A549 (cell line): Measurements from ENCODE around the gene ANKRD11. TPM values are rescaled to one million over a fixed set of nuclear protein-coding genes. Genes with fewer than 3 reads are reported as not detected.

Source experiments
- ATAC-seq, 2 experiments: fragments of 200-7000 bp in 1 of 2; fragments of >200 bp in 1 of 2; cut with Nextera tagmentation in 1 of 2; cut with Tn5 transposase in 1 of 2; 3 replicates each; pipeline versions ENCODE4 v1.8.0 to v1.9.1; 2018 to 2020; ENCODE audit warnings: mild to moderate bottlenecking in 1 of 2, moderate library complexity in 1 of 2
- CTCF ChIA-PET: fragments of 300-600 bp; sonication (Branson Sonifier 250); formaldehyde crosslinking; extraction: SDS; loops from one replicate; lab custom pipeline; 2021; ENCODE audit warnings: antibody characterized with exemption, inconsistent platforms; lab: Yijun Ruan, JAX
- POLR2A ChIA-PET: fragments of 350-600 bp; formaldehyde crosslinking; extraction: SDS; loops from one replicate; lab custom pipeline; 2021; ENCODE audit warnings: antibody characterized with exemption, inconsistent platforms; lab: Yijun Ruan, JAX
- DNase-seq, 2 experiments: peaks; one replicate each; pipeline versions ENCODE4 v3.0.0 to v3.0.0-alpha.2; 2011 to 2016; ENCODE audit warnings: low read depth in 1 of 2, low spot score in 1 of 2
- FAIRE-seq: peaks from 2 replicates; lab custom pipeline; 2011; peaks lifted over from hg19 to GRCh38; lab: Jason Lieb, UNC
- H3K27ac ChIP-seq, 2 experiments: fragments of >200 bp; sonication (Bioruptor Twin); formaldehyde crosslinking; 3 replicates each; pipeline ENCODE4 v1.5.1; 2016 to 2017
- H3K4me1 ChIP-seq: fragments of >200 bp; sonication (Bioruptor Twin); formaldehyde crosslinking; 3 replicates; pipeline ENCODE4 v1.6.1; 2016
- H3K4me2 ChIP-seq: fragments of >200 bp; sonication (Bioruptor Twin); formaldehyde crosslinking; 3 replicates; pipeline ENCODE4 v1.6.1; 2016
- H3K4me3 ChIP-seq: fragments of >200 bp; sonication (Bioruptor Twin); formaldehyde crosslinking; 3 replicates; pipeline ENCODE4 v1.5.1; 2016
- H3K9me3 ChIP-seq: fragments of >200 bp; sonication (Bioruptor Twin); formaldehyde crosslinking; 3 replicates; pipeline ENCODE4 v1.6.1; 2016
- BHLHE40 ChIP-seq: IDR thresholded peaks from 2 replicates; pipeline ENCODE4 v1.6.1; 2012; ENCODE audit warnings: low read depth, low read length, inconsistent platforms
- CEBPB ChIP-seq, 2 experiments: fragments of >200 bp in 1 of 2; sonication (Bioruptor Twin) in 1 of 2; formaldehyde crosslinking in 1 of 2; IDR thresholded peaks; 2 replicates each; pipeline ENCODE4 v1.6.1; 2012 to 2016
- CHD2 ChIP-seq: fragments of 150-350 bp; IDR thresholded peaks from 2 replicates; pipeline ENCODE4 v1.6.1; 2014; ENCODE audit warnings: low read length; ENCODE audit not compliant: partially characterized antibody
- EP300 ChIP-seq, 2 experiments: fragments of >200 bp; sonication (Bioruptor Twin); formaldehyde crosslinking; IDR thresholded peaks; 2 replicates in 1 of 2; 3 replicates in 1 of 2; pipeline ENCODE4 v1.6.1; 2016 to 2017
- GATA3 ChIP-seq: IDR thresholded peaks from 2 replicates; pipeline ENCODE4 v1.6.1; 2012; ENCODE audit warnings: borderline replicate concordance
- HOXA7 ChIP-seq: fragments of 250-450 bp; sonication (Bioruptor Pico); IDR thresholded peaks from 2 replicates; pipeline ENCODE4 v1.5.0; 2020; ENCODE audit warnings: mild to moderate bottlenecking, moderate library complexity
- HOXB5 ChIP-seq: fragments of 250-450 bp; sonication (Bioruptor Pico); IDR thresholded peaks from 2 replicates; pipeline ENCODE4 v1.5.0; 2020; ENCODE audit warnings: mild to moderate bottlenecking, moderate library complexity
- JUNB ChIP-seq: fragments of >200 bp; sonication (Bioruptor Twin); formaldehyde crosslinking; IDR thresholded peaks from 2 replicates; pipeline ENCODE4 v1.6.1; 2016
- KDM1A ChIP-seq: fragments of 200-600 bp; sonication (generic); IDR thresholded peaks from 2 replicates; pipeline ENCODE4 v1.6.1; 2016; ENCODE audit warnings: low read depth, mild to moderate bottlenecking
- KDM5A ChIP-seq: fragments of 200-600 bp; sonication (generic); IDR thresholded peaks from 2 replicates; pipeline ENCODE4 v1.6.1; 2016; ENCODE audit warnings: antibody characterized with exemption, mild to moderate bottlenecking
- MYC ChIP-seq: IDR thresholded peaks from 2 replicates; pipeline ENCODE4 v1.6.1; 2012; ENCODE audit warnings: mild to moderate bottlenecking, inconsistent platforms, low read length, improper control_type of control experiment, borderline replicate concordance
- NFE2L2 ChIP-seq: fragments of 150-350 bp; conservative IDR thresholded peaks from 2 replicates; pipeline ENCODE4 v1.6.1; 2014; ENCODE audit warnings: low read length
- NR3C1 ChIP-seq: fragments of >200 bp; sonication (Bioruptor Twin); formaldehyde crosslinking; IDR thresholded peaks from 3 replicates; pipeline ENCODE4 v1.6.1; 2017
- RCOR1 ChIP-seq: fragments of 150-350 bp; IDR thresholded peaks from 2 replicates; pipeline ENCODE4 v1.6.1; 2014; ENCODE audit warnings: antibody characterized with exemption, low read length, low read depth
- RNF2 ChIP-seq: fragments of 200-600 bp; sonication (generic); IDR thresholded peaks from 2 replicates; pipeline ENCODE4 v1.6.1; 2016; ENCODE audit warnings: low read depth, mild to moderate bottlenecking, antibody characterized with exemption, moderate library complexity, borderline replicate concordance
- SREBF2 ChIP-seq: fragments of 450-650 bp; IDR thresholded peaks from 2 replicates; pipeline ENCODE4 v1.6.1; 2014; ENCODE audit warnings: mild to moderate bottlenecking, moderate library complexity
- TP53 ChIP-seq: fragments of 250-450 bp; sonication (Bioruptor Pico); IDR thresholded peaks from 2 replicates; pipeline ENCODE4 v1.5.0; 2021; ENCODE audit warnings: mild to moderate bottlenecking, moderate library complexity
- ZC3H11A ChIP-seq: fragments of 450-650 bp; IDR thresholded peaks from 2 replicates; pipeline ENCODE4 v1.6.1; 2014; ENCODE audit warnings: antibody characterized with exemption, mild to moderate bottlenecking
- ZFP36 ChIP-seq: fragments of 450-650 bp; IDR thresholded peaks from 2 replicates; pipeline ENCODE4 v1.6.1; 2014; ENCODE audit warnings: borderline replicate concordance; ENCODE audit not compliant: partially characterized antibody
- ZNF302 ChIP-seq: fragments of 250-450 bp; sonication (Bioruptor Pico); IDR thresholded peaks from 2 replicates; pipeline ENCODE4 v1.9.0; 2021; ENCODE audit warnings: inconsistent platforms, mild to moderate bottlenecking, moderate library complexity
- ZSCAN20 ChIP-seq: fragments of 250-450 bp; sonication (Bioruptor Pico); IDR thresholded peaks from 2 replicates; pipeline ENCODE4 v1.8.0; 2022; ENCODE audit warnings: mild to moderate bottlenecking, moderate library complexity
- WGBS: methylation state at CpG from one replicate; pipeline ENCODE4 v1.1.6; 2017; ENCODE audit errors: missing lambda C conversion rate; 5-methylcytosine and 5-hydroxymethylcytosine counted together
- polyA plus RNA-seq, 4 experiments: library from polyadenylated mRNA; depleted of rRNA in 3 of 4; stranded (reverse); fragments of >200 nt; fragmentation: RNase III in 1 of 4; extraction: RNeasy Plus Mini Kit Qiagen cat#74134 plus additional on column Dnase treatment in 1 of 4; gene quantifications; 2 replicates in 3 of 4; 3 replicates in 1 of 4; pipeline ENCODE4 v1.2.3, GENCODE V29; 2011 to 2017
- TF ChIP-seq, protein P1 (sequence below): IDR thresholded peaks from 2 replicates; pipeline ENCODE4 v1.6.1; 2012
- TF ChIP-seq, protein P2 (sequence below): fragments of 250-450 bp; sonication (Bioruptor Pico); IDR thresholded peaks from 2 replicates; pipeline ENCODE4 v1.5.0; 2020; ENCODE audit warnings: low read depth, mild to moderate bottlenecking, moderate library complexity
- TF ChIP-seq, protein P3 (sequence below): fragments of 150-350 bp; IDR thresholded peaks from 2 replicates; pipeline ENCODE4 v1.6.1; 2014; ENCODE audit warnings: low read depth, mild to moderate bottlenecking, low read length
- TF ChIP-seq, protein P4 (sequence below): IDR thresholded peaks from 2 replicates; pipeline ENCODE4 v1.6.1; 2012
- TF ChIP-seq, protein P5 (sequence below): IDR thresholded peaks from 2 replicates; pipeline ENCODE4 v1.6.1; 2012; ENCODE audit warnings: low read depth, borderline replicate concordance

Gene ANKRD11
- polyA plus RNA-seq, 2 of the 4 experiments (the other 2 are of a cell fraction): 53.6 to 54.9 TPM

DNA sequence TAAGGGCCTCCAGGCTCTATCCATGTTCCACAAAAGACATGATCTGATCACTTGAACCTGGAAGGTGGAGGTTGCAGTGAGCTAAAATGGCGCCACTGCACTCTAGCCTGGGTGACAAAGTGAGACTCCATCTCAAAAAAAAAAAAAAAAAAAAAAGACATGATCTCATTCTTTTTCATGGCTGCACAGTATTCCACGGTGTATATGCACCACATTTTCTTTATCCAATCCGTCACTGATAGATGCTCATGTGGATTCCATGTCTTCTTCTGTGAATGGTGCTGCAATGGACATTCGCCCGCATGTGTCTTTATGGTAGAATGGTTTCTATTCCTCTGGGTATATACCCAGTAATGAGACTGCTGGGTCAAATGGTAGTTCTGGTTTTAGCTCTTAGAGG is 124.4 kb downstream of the ANKRD11 start:
- DNase-seq (no peak), FAIRE-seq (no peak), ATAC-seq (no peak)
- H3K4me2 ChIP-seq: no peak overlapping the region
- no peak for TF ChIP-seq KDM5A
- 0 out of 2 replicates have a peak, but pooled peaks have one; percentile 26 for TF ChIP-seq KDM1A
- CTCF ChIA-PET: interaction anchor here (1.5 to 1.6 kb wide), 2 partner anchors 9 to 21 kb away, joined by 3 to 6 read pairs; no protein-coding TSS in a partner anchor
- H3K4me1 ChIP-seq: peaks cover 65% of the 10 kb centered on the region
- POLR2A ChIA-PET: interaction anchor here (0.6 kb wide), 1 partner anchor 128 kb away, joined by 5 read pairs; no protein-coding TSS in a partner anchor
- WGBS: 90% methylated on average over 5 of the region's 5 CpGs
- H3K9me3 ChIP-seq: no peaks in the 10 kb centered on the region
- H3K4me3 ChIP-seq: no peak overlapping the region
- H3K27ac ChIP-seq: no peak overlapping the region

DNA sequence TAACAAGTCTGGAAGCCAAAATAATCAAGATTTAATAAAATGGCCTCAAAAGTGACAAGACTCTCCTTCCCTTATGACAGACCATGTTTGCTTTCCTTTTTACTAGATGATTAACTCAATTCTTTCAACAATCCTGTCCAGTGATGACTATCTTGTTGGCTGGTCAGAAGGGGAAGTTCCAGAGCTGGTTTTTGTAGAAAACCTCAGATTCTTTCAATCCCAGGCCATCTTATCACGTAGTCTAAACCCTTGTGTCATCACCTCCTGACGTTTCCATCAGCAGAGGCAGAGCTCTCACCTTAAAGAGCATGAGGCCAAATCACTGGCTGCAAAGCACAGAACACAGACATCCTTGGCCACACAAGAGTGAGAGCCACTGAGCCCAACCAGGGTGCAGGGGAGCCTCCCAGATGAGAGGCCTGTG is 125.3 kb downstream of the ANKRD11 start:
- Histone ChIP-seq H3K4me1 (peaks cover 56% of the 10 kb centered on the region), H3K4me3 (no peak overlapping the region), H3K9me3 (no peaks in the 10 kb centered on the region), H3K27ac (peak overlapping the region in 1 of 2 experiments; percentile 36; a peak in 1 of 6 replicates)
- no peak for FAIRE-seq
- DNase-seq: no peak
- CTCF ChIA-PET: interaction anchor here (0.8 to 1.6 kb wide), 3 partner anchors 8 to 91 kb away, joined by 3 to 6 read pairs (median 3); no protein-coding TSS in a partner anchor
- WGBS: 0% methylated on average over 2 of the region's 2 CpGs
- no peak for TF ChIP-seq TP53 (CRISPR knock-in tag)
- TF ChIP-seq ZSCAN20 (CRISPR knock-in tag): no peak
- TF ChIP-seq CHD2: no peak
- TF ChIP-seq HOXB5 (CRISPR knock-in tag): no peak
- TF ChIP-seq SREBF2: no peak
- TF ChIP-seq BHLHE40: no peak
- no peak for TF ChIP-seq EP300 (IDR thresholded peaks at IDR 0.05)
- TF ChIP-seq NR3C1: no peak
- TF ChIP-seq HOXA7 (CRISPR knock-in tag): no peak
- TF ChIP-seq RCOR1: no peak
- TF ChIP-seq CEBPB (IDR thresholded peaks at IDR 0.05): no peak
- TF ChIP-seq RNF2: no peak
- TF ChIP-seq, protein P1, sequence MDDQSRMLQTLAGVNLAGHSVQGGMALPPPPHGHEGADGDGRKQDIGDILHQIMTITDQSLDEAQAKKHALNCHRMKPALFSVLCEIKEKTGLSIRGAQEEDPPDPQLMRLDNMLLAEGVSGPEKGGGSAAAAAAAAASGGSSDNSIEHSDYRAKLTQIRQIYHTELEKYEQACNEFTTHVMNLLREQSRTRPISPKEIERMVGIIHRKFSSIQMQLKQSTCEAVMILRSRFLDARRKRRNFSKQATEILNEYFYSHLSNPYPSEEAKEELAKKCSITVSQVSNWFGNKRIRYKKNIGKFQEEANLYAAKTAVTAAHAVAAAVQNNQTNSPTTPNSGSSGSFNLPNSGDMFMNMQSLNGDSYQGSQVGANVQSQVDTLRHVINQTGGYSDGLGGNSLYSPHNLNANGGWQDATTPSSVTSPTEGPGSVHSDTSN: no peak
- TF ChIP-seq, all 56 proteins: peak for 0
- peak overlapping the region; percentile 64; the same call in 2 of the 3 replicates for H3K4me2 ChIP-seq
- peak in 1 of 2 experiments; percentile 22; a peak in 3 of 6 replicates for ATAC-seq
- POLR2A ChIA-PET: no interaction called here

DNA sequence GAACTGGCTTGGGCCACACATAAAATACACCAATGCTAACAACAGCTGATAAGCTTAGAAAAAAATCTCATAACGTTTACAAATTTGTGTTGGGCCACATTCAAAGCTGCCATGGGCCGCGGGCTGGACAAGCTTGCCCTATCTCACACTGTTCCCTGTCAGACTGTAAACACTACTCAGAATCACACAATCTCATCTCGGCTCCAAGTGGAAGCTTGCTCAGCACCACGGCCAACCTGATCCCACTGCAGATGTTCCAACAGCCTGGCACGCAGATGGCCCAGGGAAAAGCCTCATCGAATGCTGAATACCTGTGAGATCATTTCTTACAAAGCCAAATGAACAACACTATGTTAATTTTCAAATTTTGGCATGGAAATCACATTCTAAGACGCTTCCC is 125.8 kb downstream of the ANKRD11 start:
- peak in 1 of 2 experiments; percentile 26; a peak in 3 of 6 replicates for ATAC-seq
- ChIA-PET POLR2A (no interaction called here), CTCF (interaction anchor here (0.8 to 1.2 kb wide), 3 partner anchors 11 to 90 kb away, joined by 3 read pairs; no protein-coding TSS in a partner anchor)
- Histone ChIP-seq H3K4me1 (peaks cover 51% of the 10 kb centered on the region), H3K9me3 (no peaks in the 10 kb centered on the region), H3K4me3 (no peak overlapping the region), H3K4me2 (peak overlapping the region; percentile 64), H3K27ac (no peak overlapping the region; a peak in 2 of 6 replicates)
- no peak for TF ChIP-seq NFE2L2
- TF ChIP-seq ZNF302 (CRISPR knock-in tag): no peak
- no peak for TF ChIP-seq MYC
- TF ChIP-seq ZFP36: no peak
- TF ChIP-seq JUNB: no peak
- TF ChIP-seq, protein P2, sequence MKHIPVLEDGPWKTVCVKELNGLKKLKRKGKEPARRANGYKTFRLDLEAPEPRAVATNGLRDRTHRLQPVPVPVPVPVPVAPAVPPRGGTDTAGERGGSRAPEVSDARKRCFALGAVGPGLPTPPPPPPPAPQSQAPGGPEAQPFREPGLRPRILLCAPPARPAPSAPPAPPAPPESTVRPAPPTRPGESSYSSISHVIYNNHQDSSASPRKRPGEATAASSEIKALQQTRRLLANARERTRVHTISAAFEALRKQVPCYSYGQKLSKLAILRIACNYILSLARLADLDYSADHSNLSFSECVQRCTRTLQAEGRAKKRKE (CRISPR knock-in tag): no peak
- no peak for TF ChIP-seq EP300 (IDR thresholded peaks at IDR 0.05)
- TF ChIP-seq, protein P3, sequence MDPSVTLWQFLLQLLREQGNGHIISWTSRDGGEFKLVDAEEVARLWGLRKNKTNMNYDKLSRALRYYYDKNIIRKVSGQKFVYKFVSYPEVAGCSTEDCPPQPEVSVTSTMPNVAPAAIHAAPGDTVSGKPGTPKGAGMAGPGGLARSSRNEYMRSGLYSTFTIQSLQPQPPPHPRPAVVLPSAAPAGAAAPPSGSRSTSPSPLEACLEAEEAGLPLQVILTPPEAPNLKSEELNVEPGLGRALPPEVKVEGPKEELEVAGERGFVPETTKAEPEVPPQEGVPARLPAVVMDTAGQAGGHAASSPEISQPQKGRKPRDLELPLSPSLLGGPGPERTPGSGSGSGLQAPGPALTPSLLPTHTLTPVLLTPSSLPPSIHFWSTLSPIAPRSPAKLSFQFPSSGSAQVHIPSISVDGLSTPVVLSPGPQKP: no peak
- TF ChIP-seq RNF2: no peak
- TF ChIP-seq SREBF2: no peak
- no peak for TF ChIP-seq CHD2
- TF ChIP-seq GATA3: no peak
- TF ChIP-seq, protein P4, sequence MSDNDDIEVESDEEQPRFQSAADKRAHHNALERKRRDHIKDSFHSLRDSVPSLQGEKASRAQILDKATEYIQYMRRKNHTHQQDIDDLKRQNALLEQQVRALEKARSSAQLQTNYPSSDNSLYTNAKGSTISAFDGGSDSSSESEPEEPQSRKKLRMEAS: no peak
- TF ChIP-seq ZC3H11A: no peak
- TF ChIP-seq, protein P1: no peak
- TF ChIP-seq, protein P5, sequence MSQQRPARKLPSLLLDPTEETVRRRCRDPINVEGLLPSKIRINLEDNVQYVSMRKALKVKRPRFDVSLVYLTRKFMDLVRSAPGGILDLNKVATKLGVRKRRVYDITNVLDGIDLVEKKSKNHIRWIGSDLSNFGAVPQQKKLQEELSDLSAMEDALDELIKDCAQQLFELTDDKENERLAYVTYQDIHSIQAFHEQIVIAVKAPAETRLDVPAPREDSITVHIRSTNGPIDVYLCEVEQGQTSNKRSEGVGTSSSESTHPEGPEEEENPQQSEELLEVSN: no peak
- FAIRE-seq: no peak
- no peak for DNase-seq
- WGBS: 79% methylated on average over 8 of the region's 8 CpGs
